Smooth muscle cell (in vitro differentiated cells): Measurements from ENCODE around the gene MTM1. TPM values are rescaled to one million over a fixed set of nuclear protein-coding genes. Genes with fewer than 3 reads are reported as not detected.

Experiments
- DNase-seq: peaks from one replicate; lab custom pipeline; 2025; ENCODE audit not compliant: unreplicated experiment; lab: John Stamatoyannopoulos, UW
- H2AFZ ChIP-seq: fragments of 200-600 bp; sonication (generic); 2 replicates; pipeline ENCODE4 v1.6.0; 2016; ENCODE audit warnings: antibody characterized with exemption, low read depth, mild to moderate bottlenecking
- H3F3A ChIP-seq: fragments of 200-600 bp; sonication (generic); 2 replicates; pipeline ENCODE4 v1.6.0; 2017; ENCODE audit warnings: antibody characterized with exemption, low read depth
- H3K27ac ChIP-seq: fragments of 200-600 bp; sonication (generic); 2 replicates; pipeline ENCODE4 v1.5.1; 2016; ENCODE audit warnings: low read depth, mild to moderate bottlenecking
- H3K27me3 ChIP-seq: fragments of 200-600 bp; sonication (generic); 2 replicates; pipeline ENCODE4 v1.6.1; 2016; ENCODE audit warnings: low read depth, mild to moderate bottlenecking
- H3K36me3 ChIP-seq: fragments of 200-600 bp; sonication (generic); 2 replicates; pipeline ENCODE4 v1.5.1; 2016; ENCODE audit warnings: low read depth
- H3K4me1 ChIP-seq: fragments of 200-600 bp; sonication (generic); 2 replicates; pipeline ENCODE4 v1.5.1; 2016; ENCODE audit warnings: low read depth
- H3K4me2 ChIP-seq: fragments of 200-600 bp; sonication (generic); 2 replicates; pipeline ENCODE4 v1.6.0; 2016; ENCODE audit warnings: mild to moderate bottlenecking
- H3K4me3 ChIP-seq: fragments of 200-600 bp; sonication (generic); 2 replicates; pipeline ENCODE4 v1.5.1; 2016; ENCODE audit warnings: mild to moderate bottlenecking
- H3K79me2 ChIP-seq: fragments of 200-600 bp; sonication (generic); 2 replicates; pipeline ENCODE4 v1.6.0; 2016; ENCODE audit warnings: low read depth, mild to moderate bottlenecking
- H3K9ac ChIP-seq: fragments of 200-600 bp; sonication (generic); 2 replicates; pipeline ENCODE4 v1.6.0; 2016; ENCODE audit warnings: low read depth
- H3K9me3 ChIP-seq: fragments of 200-600 bp; sonication (generic); replicated peaks from 2 replicates; pipeline ENCODE4 v1.5.1; 2016; ENCODE audit warnings: low read depth
- H4K20me1 ChIP-seq: fragments of 200-600 bp; sonication (generic); 2 replicates; pipeline ENCODE4 v1.6.0; 2016; ENCODE audit warnings: low read depth
- WGBS: methylation state at CpG from one replicate; pipeline ENCODE4 v1.1.7; 2016; ENCODE audit warnings: low lambda C conversion rate; 5-methylcytosine and 5-hydroxymethylcytosine counted together
- polyA plus RNA-seq: library from polyadenylated mRNA; unstranded; fragments of >200 nt; fragmentation: Nextera tagmentation; extraction: Ambion mirVana; gene quantifications from 2 replicates; pipeline ENCODE4 v1.2.1, GENCODE V29; 2016
- total RNA-seq: library from RNA; depleted of rRNA; stranded (reverse); fragments of >200 nt; gene quantifications from 2 replicates; pipeline ENCODE4 v1.2.3, GENCODE V29; 2014
- TF ChIP-seq, protein P1 (sequence below): fragments of 200-600 bp; sonication (generic); IDR thresholded peaks from 2 replicates; pipeline ENCODE4 v1.5.1; 2017; ENCODE audit warnings: borderline replicate concordance, mild to moderate bottlenecking, antibody characterized with exemption; ENCODE audit not compliant: insufficient read depth, poor library complexity, severe bottlenecking

MTM1 gene
- total and polyA plus RNA-seq, 2 experiments from 2014 or later: 5.1 to 12.9 TPM

DNA sequence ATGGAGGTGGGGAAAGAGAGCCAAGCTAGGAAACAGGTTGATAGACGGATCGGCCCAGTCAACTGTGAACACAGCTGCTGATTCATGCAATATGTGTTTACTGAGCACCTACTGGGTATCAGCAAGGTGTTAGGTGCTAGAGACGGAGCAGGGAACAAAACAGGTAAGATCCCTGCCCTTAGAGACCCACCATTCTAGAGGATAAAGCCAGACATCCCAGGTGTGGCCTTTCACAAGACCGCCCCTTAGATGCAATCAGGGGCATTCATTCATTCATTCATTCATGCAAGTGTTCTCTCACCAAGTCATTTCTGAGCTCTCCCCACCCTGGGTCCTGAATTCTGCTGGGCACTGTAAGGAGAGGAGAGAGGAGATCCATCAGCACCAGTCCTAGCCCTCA lies 20.2 kb upstream of the MTM1 start:
- Histone ChIP-seq H3F3A (no peaks in the 10 kb centered on the region), H3K79me2 (no peaks in the 10 kb centered on the region), H3K9me3 (no peaks in the 10 kb centered on the region), H3K4me2 (peak overlapping the region; percentile 79), H3K9ac (no peak overlapping the region), H3K4me3 (peak overlapping the region; percentile 30), H2AFZ (peak overlapping the region; percentile 82), H4K20me1 (no peaks in the 10 kb centered on the region), H3K36me3 (no peaks in the 10 kb centered on the region), H3K27ac (no peak overlapping the region), H3K27me3 (no peaks in the 10 kb centered on the region), H3K4me1 (no peaks in the 10 kb centered on the region)
- WGBS: 79% methylated on average over 4 of the region's 4 CpGs
- TF ChIP-seq, protein P1, sequence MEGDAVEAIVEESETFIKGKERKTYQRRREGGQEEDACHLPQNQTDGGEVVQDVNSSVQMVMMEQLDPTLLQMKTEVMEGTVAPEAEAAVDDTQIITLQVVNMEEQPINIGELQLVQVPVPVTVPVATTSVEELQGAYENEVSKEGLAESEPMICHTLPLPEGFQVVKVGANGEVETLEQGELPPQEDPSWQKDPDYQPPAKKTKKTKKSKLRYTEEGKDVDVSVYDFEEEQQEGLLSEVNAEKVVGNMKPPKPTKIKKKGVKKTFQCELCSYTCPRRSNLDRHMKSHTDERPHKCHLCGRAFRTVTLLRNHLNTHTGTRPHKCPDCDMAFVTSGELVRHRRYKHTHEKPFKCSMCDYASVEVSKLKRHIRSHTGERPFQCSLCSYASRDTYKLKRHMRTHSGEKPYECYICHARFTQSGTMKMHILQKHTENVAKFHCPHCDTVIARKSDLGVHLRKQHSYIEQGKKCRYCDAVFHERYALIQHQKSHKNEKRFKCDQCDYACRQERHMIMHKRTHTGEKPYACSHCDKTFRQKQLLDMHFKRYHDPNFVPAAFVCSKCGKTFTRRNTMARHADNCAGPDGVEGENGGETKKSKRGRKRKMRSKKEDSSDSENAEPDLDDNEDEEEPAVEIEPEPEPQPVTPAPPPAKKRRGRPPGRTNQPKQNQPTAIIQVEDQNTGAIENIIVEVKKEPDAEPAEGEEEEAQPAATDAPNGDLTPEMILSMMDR: no peak
- DNase-seq: no peak

DNA sequence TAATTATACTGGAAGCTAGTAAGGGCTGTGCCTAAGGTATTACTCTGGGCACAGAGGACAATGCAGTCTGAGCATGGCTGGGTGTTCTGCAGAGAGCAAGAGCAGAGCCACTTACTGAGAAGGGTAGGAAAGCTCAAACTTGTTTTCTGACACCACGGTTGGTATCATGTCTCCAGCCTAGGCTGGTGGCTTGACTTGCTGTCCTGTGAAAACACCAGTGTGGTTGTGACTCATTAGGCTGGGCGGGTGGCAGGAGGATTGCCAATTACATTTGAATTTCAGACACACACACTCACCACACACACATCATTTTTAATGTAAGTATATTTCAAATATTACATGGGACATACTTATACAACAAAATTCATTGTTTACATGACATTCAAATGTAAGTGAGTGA lies 19.7 kb upstream of the MTM1 start:
- no peak for DNase-seq
- Histone ChIP-seq H3K4me3 (no peak overlapping the region), H3K27ac (no peak overlapping the region), H3K9ac (no peak overlapping the region), H2AFZ (no peak overlapping the region), H3F3A (no peaks in the 10 kb centered on the region), H3K36me3 (no peaks in the 10 kb centered on the region), H3K79me2 (no peaks in the 10 kb centered on the region), H4K20me1 (no peaks in the 10 kb centered on the region), H3K9me3 (no peaks in the 10 kb centered on the region), H3K4me2 (no peak overlapping the region), H3K4me1 (no peaks in the 10 kb centered on the region), H3K27me3 (no peaks in the 10 kb centered on the region)
- TF ChIP-seq, protein P1: no peak
- WGBS: 51% methylated on average over 2 of the region's 2 CpGs

DNA sequence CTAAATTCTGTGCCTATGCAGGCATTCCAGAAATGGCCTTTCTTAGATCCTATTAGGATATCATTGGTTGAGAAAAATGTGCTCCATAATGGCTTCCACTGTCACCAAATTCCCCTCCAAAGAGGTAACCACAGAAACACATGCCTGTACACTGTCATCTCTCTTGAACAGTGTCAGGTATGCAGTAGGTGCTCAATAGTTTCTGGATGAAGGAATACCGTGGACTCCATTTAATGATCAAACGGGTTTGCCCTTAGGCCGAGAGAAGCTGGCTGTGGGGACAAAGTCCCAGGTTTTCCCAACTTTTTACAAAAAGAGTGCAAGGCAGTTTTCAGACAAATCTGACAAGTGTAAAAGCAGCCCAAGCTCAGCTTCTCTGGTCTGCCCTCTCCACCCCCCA lies 16.5 kb upstream of the MTM1 start:
- Histone ChIP-seq H3K27me3 (no peaks in the 10 kb centered on the region), H3K79me2 (no peaks in the 10 kb centered on the region), H2AFZ (no peak overlapping the region), H3F3A (no peaks in the 10 kb centered on the region), H3K27ac (no peak overlapping the region), H3K4me1 (no peaks in the 10 kb centered on the region), H3K9me3 (no peaks in the 10 kb centered on the region), H4K20me1 (no peaks in the 10 kb centered on the region), H3K36me3 (no peaks in the 10 kb centered on the region), H3K4me3 (no peak overlapping the region), H3K9ac (no peak overlapping the region), H3K4me2 (no peak overlapping the region)
- TF ChIP-seq, protein P1: no peak
- DNase-seq: no peak
- WGBS: 77% methylated on average over 3 of the region's 3 CpGs

DNA sequence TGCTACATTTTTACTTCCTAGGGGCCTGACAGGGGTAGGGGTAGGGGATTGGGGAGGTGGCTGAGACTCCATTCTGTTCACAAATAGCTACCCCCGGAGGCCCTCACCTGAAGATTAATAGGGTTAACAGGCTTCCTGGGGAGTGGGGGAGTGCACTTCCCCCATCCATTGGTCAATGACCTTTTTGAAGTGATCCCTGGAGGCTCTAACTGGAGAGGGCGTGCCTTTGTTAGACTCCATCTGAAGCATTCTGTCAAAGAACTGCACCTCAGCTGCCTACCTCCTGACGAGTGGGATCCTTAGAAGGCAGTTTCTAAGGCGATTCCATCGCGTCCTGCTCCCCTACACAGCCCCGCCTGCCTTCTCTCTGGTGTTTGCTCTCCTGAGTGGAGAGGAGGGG lies 10.0 kb upstream of the MTM1 start:
- no peak for DNase-seq
- WGBS: 58% methylated on average over 7 of the region's 7 CpGs
- TF ChIP-seq, protein P1: no peak
- Histone ChIP-seq H3K9ac (no peak overlapping the region), H3K4me2 (no peak overlapping the region), H4K20me1 (no peaks in the 10 kb centered on the region), H2AFZ (no peak overlapping the region), H3K4me1 (no peaks in the 10 kb centered on the region), H3K27me3 (no peaks in the 10 kb centered on the region), H3K79me2 (no peaks in the 10 kb centered on the region), H3K36me3 (no peaks in the 10 kb centered on the region), H3K4me3 (no peak overlapping the region), H3F3A (no peaks in the 10 kb centered on the region), H3K9me3 (no peaks in the 10 kb centered on the region), H3K27ac (no peak overlapping the region)
